ENCODE results near the gene TAS2R7.

DNA sequence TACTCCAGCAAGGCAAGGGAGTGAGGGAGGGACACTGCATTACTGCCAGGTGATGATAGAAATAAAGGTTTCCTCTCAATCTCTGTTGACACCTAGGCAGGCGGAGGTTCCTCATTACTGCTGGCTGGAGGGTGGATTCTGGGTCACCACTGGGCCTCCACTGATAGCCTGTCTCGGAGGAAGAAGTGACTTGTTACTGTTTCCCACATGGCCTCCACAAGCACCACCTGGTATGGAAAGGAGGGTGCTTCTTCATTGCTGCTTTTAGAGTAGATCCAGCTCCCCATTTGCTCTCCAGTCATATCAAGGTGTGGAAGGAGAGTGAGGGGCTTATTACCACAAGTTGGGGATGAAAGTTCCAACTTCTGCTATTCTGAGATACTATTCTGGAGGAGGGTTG, 40.4 kb upstream of the TAS2R7 start:
- TF ChIP-seq L3MBTL2 (conservative IDR thresholded peaks at IDR 0.05) = no peak
- no peak for TF ChIP-seq SUZ12 (IDR thresholded peaks at IDR 0.05)
